Neural cell (in vitro differentiated cells): ENCODE results near the gene ARGLU1.

Experiments
- EP300 ChIP-seq: fragments of 450-650 bp; conservative IDR thresholded peaks from 2 replicates; pipeline ENCODE4 v1.6.1; 2014; ENCODE audit warnings: antibody characterized with exemption, mild to moderate bottlenecking, moderate library complexity; ENCODE audit not compliant: poor library complexity, severe bottlenecking
- EZH2 ChIP-seq: fragments of 200-600, 300-800 bp; shearing (Covaris generic), sonication (generic); IDR thresholded peaks from 2 replicates; pipeline ENCODE4 v1.6.1; 2014; ENCODE audit warnings: antibody characterized with exemption, low read length, borderline replicate concordance, mild to moderate bottlenecking; ENCODE audit not compliant: insufficient read depth, poor library complexity, severe bottlenecking
- MXI1 ChIP-seq: fragments of 450-650 bp; conservative IDR thresholded peaks from 2 replicates; pipeline ENCODE4 v1.6.1; 2014; ENCODE audit warnings: antibody characterized with exemption, mild to moderate bottlenecking; ENCODE audit not compliant: poor library complexity, severe bottlenecking
- POLR2AphosphoS5 ChIP-seq: IDR thresholded peaks from 2 replicates; pipeline ENCODE4 v1.6.1; 2012
- RAD21 ChIP-seq: fragments of 450-650 bp; conservative IDR thresholded peaks from 2 replicates; pipeline ENCODE4 v1.6.1; 2014; ENCODE audit warnings: antibody characterized with exemption, mild to moderate bottlenecking, moderate library complexity
- SMC3 ChIP-seq: fragments of 450-650 bp; conservative IDR thresholded peaks from 2 replicates; pipeline ENCODE4 v1.6.1; 2014; ENCODE audit warnings: antibody characterized with exemption, mild to moderate bottlenecking, moderate library complexity; ENCODE audit not compliant: poor library complexity
- TAF1 ChIP-seq: IDR thresholded peaks from 2 replicates; pipeline ENCODE4 v1.6.1; 2012; ENCODE audit warnings: low read depth
- TF ChIP-seq, protein P1 (sequence below): fragments of 450-650 bp; IDR thresholded peaks from 2 replicates; pipeline ENCODE4 v1.5.1; 2014; ENCODE audit warnings: antibody characterized with exemption, mild to moderate bottlenecking, moderate library complexity; ENCODE audit not compliant: poor library complexity, severe bottlenecking
- TF ChIP-seq, protein P2 (sequence below): IDR thresholded peaks from 2 replicates; pipeline ENCODE4 v1.6.1; 2012; ENCODE audit warnings: borderline replicate concordance

DNA sequence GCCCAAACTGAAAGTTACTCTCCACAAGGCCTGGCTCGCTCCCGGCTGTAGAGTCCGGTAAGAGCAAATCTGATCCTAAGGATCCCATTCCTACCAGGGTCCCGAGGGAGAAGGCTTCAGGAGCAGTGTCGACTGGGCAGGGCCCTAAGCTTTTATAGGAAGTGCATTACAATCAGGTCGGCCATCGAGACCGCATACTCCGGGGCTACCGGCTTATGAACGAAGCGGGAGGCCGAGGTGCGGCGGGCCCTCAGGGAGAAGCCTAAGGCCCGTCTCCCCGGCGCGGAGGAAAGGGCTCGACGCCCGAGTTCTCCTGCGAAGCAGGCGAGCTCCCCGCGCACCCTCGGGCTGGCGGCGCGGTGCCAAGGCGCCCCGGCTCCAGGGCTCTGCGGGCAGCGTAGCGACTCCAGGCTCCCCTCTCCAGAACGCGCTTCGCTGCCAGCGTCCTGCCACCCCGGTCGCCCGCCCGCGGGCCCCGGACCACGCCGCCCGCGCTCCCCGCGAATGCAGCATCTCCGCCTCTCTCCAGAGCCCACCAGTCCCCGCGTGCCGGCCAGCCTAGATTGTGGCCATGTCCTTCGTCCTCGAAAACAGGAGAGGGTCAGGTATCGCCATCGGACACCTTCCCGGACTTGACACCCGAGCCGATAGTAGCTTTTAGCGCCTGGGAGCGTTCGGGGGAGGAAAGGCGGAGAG, 33.8 kb downstream of the ARGLU1 start:
- TF ChIP-seq POLR2AphosphoS5 = no peak
- TF ChIP-seq, protein P1, sequence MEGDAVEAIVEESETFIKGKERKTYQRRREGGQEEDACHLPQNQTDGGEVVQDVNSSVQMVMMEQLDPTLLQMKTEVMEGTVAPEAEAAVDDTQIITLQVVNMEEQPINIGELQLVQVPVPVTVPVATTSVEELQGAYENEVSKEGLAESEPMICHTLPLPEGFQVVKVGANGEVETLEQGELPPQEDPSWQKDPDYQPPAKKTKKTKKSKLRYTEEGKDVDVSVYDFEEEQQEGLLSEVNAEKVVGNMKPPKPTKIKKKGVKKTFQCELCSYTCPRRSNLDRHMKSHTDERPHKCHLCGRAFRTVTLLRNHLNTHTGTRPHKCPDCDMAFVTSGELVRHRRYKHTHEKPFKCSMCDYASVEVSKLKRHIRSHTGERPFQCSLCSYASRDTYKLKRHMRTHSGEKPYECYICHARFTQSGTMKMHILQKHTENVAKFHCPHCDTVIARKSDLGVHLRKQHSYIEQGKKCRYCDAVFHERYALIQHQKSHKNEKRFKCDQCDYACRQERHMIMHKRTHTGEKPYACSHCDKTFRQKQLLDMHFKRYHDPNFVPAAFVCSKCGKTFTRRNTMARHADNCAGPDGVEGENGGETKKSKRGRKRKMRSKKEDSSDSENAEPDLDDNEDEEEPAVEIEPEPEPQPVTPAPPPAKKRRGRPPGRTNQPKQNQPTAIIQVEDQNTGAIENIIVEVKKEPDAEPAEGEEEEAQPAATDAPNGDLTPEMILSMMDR = no peak
- TF ChIP-seq, protein P2, sequence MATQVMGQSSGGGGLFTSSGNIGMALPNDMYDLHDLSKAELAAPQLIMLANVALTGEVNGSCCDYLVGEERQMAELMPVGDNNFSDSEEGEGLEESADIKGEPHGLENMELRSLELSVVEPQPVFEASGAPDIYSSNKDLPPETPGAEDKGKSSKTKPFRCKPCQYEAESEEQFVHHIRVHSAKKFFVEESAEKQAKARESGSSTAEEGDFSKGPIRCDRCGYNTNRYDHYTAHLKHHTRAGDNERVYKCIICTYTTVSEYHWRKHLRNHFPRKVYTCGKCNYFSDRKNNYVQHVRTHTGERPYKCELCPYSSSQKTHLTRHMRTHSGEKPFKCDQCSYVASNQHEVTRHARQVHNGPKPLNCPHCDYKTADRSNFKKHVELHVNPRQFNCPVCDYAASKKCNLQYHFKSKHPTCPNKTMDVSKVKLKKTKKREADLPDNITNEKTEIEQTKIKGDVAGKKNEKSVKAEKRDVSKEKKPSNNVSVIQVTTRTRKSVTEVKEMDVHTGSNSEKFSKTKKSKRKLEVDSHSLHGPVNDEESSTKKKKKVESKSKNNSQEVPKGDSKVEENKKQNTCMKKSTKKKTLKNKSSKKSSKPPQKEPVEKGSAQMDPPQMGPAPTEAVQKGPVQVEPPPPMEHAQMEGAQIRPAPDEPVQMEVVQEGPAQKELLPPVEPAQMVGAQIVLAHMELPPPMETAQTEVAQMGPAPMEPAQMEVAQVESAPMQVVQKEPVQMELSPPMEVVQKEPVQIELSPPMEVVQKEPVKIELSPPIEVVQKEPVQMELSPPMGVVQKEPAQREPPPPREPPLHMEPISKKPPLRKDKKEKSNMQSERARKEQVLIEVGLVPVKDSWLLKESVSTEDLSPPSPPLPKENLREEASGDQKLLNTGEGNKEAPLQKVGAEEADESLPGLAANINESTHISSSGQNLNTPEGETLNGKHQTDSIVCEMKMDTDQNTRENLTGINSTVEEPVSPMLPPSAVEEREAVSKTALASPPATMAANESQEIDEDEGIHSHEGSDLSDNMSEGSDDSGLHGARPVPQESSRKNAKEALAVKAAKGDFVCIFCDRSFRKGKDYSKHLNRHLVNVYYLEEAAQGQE = no peak
- no peak for TF ChIP-seq RAD21
- TF ChIP-seq SMC3 = no peak
- no peak for TF ChIP-seq EZH2
- no peak for TF ChIP-seq TAF1
- TF ChIP-seq EP300 = no peak
- TF ChIP-seq MXI1 = peak; percentile 40
